Neuronal stem cell (in vitro differentiated cells): ENCODE data around the gene LRRC49.

Experiments
- DNase-seq: peaks from one replicate; pipeline ENCODE4 v3.0.0-alpha.2; 2013; ENCODE audit warnings: low spot score
- H2AFZ ChIP-seq: one replicate; pipeline ENCODE4 v1.6.1; 2013; ENCODE audit warnings: mild to moderate bottlenecking, low read length, inconsistent platforms
- H2AK5ac ChIP-seq: 2 replicates; pipeline ENCODE4 v1.6.1; 2013; ENCODE audit warnings: low read depth, mild to moderate bottlenecking, inconsistent platforms, low read length, moderate library complexity, mixed read lengths
- H2BK120ac ChIP-seq: 2 replicates; pipeline ENCODE4 v1.6.1; 2013; ENCODE audit warnings: low read depth, mild to moderate bottlenecking, inconsistent platforms, low read length, moderate library complexity, mixed read lengths
- H2BK12ac ChIP-seq: one replicate; pipeline ENCODE4 v1.6.1; 2013; ENCODE audit warnings: low read length, inconsistent platforms
- H2BK15ac ChIP-seq: 2 replicates; pipeline ENCODE4 v1.6.1; 2013; ENCODE audit warnings: mild to moderate bottlenecking, low read length, inconsistent platforms, mixed read lengths
- H2BK5ac ChIP-seq: one replicate; pipeline ENCODE4 v1.6.1; 2013; ENCODE audit warnings: inconsistent platforms, mild to moderate bottlenecking, low read length, moderate library complexity
- H3K14ac ChIP-seq: one replicate; pipeline ENCODE4 v1.6.1; 2013; ENCODE audit warnings: low read length, inconsistent platforms
- H3K18ac ChIP-seq: 2 replicates; pipeline ENCODE4 v1.6.1; 2013; ENCODE audit warnings: low read length, inconsistent platforms
- H3K23ac ChIP-seq: 2 replicates; pipeline ENCODE4 v1.6.1; 2013; ENCODE audit warnings: low read depth, mild to moderate bottlenecking, mixed read lengths, low read length, inconsistent platforms; ENCODE audit not compliant: poor library complexity
- H3K27ac ChIP-seq: replicated peaks from 3 replicates; pipeline ENCODE4 v1.5.1; 2013; ENCODE audit warnings: low read length, inconsistent platforms
- H3K27me3 ChIP-seq, 3 experiments: 2 replicates each; pipeline ENCODE4 v1.6.1; 2013; ENCODE audit warnings: low read length in 3 of 3, mild to moderate bottlenecking in 2 of 3, inconsistent platforms in 1 of 3, low read depth in 1 of 3, mixed read lengths in 1 of 3, moderate library complexity in 1 of 3; ENCODE audit not compliant: control insufficient read depth in 3 of 3, insufficient read depth in 3 of 3
- H3K36me3 ChIP-seq, 2 donors: replicated peaks in 1 of 2; 2 replicates each; pipeline ENCODE4 v1.6.1; 2013; ENCODE audit warnings: low read length in 2 of 2; ENCODE audit not compliant: control insufficient read depth in 2 of 2, insufficient read depth in 2 of 2
- H3K4ac ChIP-seq: 2 replicates; pipeline ENCODE4 v1.6.1; 2013; ENCODE audit warnings: inconsistent platforms, mild to moderate bottlenecking, low read length, moderate library complexity
- H3K4me1 ChIP-seq, 2 donors: 1 replicate in 1 of 2; 2 replicates in 1 of 2; pipeline ENCODE4 v1.6.1; 2013; ENCODE audit warnings: low read length in 2 of 2, low read depth in 1 of 2; ENCODE audit not compliant: control insufficient read depth in 2 of 2, insufficient read depth in 1 of 2
- H3K4me2 ChIP-seq: one replicate; pipeline ENCODE4 v1.6.1; 2013; ENCODE audit warnings: mild to moderate bottlenecking, low read length, inconsistent platforms; ENCODE audit not compliant: insufficient read depth, poor library complexity, severe bottlenecking
- H3K4me3 ChIP-seq, 2 donors: 2 replicates each; pipeline ENCODE4 v1.5.1; 2013; ENCODE audit warnings: low read length in 2 of 2, mild to moderate bottlenecking in 2 of 2, inconsistent platforms in 1 of 2, moderate library complexity in 1 of 2
- H3K79me1 ChIP-seq: one replicate; pipeline ENCODE4 v1.6.1; 2013; ENCODE audit warnings: low read depth, mild to moderate bottlenecking, inconsistent platforms, low read length, moderate library complexity
- H3K9ac ChIP-seq: one replicate; pipeline ENCODE4 v1.6.1; 2013; ENCODE audit warnings: mild to moderate bottlenecking, low read depth, low read length, inconsistent platforms; ENCODE audit not compliant: poor library complexity
- H3K9me3 ChIP-seq, 2 donors: replicated peaks in 1 of 2; 2 replicates each; pipeline versions ENCODE3 to v1.6.1; 2013; ENCODE audit warnings: low read length in 2 of 2, mild to moderate bottlenecking in 2 of 2, inconsistent platforms in 1 of 2, low read depth in 1 of 2, mixed read lengths in 1 of 2, moderate library complexity in 1 of 2; ENCODE audit not compliant: control insufficient read depth in 2 of 2, insufficient read depth in 1 of 2
- H4K8ac ChIP-seq: one replicate; pipeline ENCODE4 v1.6.1; 2013; ENCODE audit warnings: low read depth, mild to moderate bottlenecking, inconsistent platforms, low read length, moderate library complexity
- H4K91ac ChIP-seq: one replicate; pipeline ENCODE4 v1.6.1; 2013; ENCODE audit warnings: low read length, low read depth, mild to moderate bottlenecking, inconsistent platforms; ENCODE audit not compliant: poor library complexity
- WGBS, 2 donors: extraction: QIAGEN DNeasy Blood & Tissue Kit; methylation state at CpG; one replicate each; pipeline ENCODE4 v1.1.7; 2013; ENCODE audit warnings: missing lambda C conversion rate in 2 of 2, mixed read lengths in 1 of 2; ENCODE audit not compliant: insufficient read length in 2 of 2, insufficient replicate concordance in 1 of 2; ENCODE audit errors: extremely low coverage in 2 of 2; 5-methylcytosine and 5-hydroxymethylcytosine counted together

LRRC49 gene

DNA sequence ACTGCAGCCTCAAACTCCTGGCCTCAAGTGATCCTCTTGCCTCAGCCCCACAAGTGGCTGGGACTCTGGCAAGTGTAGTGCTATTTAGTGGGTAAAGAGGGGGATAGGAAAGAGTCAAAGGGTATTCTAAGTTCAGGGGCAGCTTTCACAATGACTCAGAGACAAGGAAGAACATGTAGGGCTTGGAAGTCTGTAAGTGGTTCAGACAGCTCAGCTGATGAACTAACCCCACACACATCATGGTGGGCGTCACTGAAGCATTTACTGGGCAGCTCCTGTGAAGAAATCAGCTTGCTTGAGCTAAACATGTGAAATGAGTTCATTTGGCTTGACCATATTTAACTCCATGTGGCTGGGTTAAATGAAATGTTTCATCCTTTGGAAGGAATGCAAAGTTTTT lies 188.1 kb downstream of the LRRC49 start:
- H3K36me3 ChIP-seq, result no peaks in the 10 kb centered on the region
- H3K9me3 ChIP-seq, result peaks cover 0 to 2% of the 10 kb centered on the region in 2 donors
- H3K27me3 ChIP-seq, result no peaks in the 10 kb centered on the region
- H3K4me2 ChIP-seq, result no peak overlapping the region
- no peak overlapping the region for H4K8ac ChIP-seq
- no peak overlapping the region for H2BK12ac ChIP-seq
- H2AFZ ChIP-seq, result no peak overlapping the region
- no peak overlapping the region for H3K4me3 ChIP-seq
- no peak overlapping the region for H4K91ac ChIP-seq
- peaks cover 0 to 3% of the 10 kb centered on the region in 2 donors for H3K4me1 ChIP-seq
- H2BK5ac ChIP-seq, result no peak overlapping the region
- H3K4ac ChIP-seq, result no peak overlapping the region
- no peak overlapping the region for H3K9ac ChIP-seq
- H2BK120ac ChIP-seq, result no peak overlapping the region
- H3K18ac ChIP-seq, result no peak overlapping the region
- H3K14ac ChIP-seq, result no peak overlapping the region
- no peak overlapping the region for H3K23ac ChIP-seq
- no peak overlapping the region for H3K27ac ChIP-seq
- WGBS, 2 donors, result no CpG with 5 or more reads among the region's 1 CpG
- no peak overlapping the region for H2AK5ac ChIP-seq
- H2BK15ac ChIP-seq, result no peak overlapping the region
- no peak for DNase-seq
- no peaks in the 10 kb centered on the region for H3K79me1 ChIP-seq

DNA sequence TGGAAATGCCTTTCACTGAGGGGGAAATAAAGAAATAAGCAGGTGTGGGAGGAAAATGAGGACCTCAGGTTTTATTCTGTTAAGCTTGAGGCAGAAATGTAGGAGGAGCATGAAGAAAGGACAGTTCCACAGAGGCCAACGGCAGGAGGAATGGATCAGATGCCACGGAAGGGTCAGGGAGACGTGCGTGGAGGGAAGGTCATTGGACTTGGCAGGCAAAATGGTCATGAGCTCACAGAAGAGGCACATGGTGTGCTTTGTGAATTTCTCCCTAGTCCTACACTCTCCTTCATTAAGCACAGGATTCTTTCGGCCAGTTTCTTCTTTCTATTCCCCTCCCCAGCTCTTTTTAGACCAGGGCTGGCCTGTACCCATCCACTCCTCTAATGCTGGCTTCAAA lies 190.2 kb downstream of the LRRC49 start:
- no peak overlapping the region for H2BK120ac ChIP-seq
- no peak overlapping the region for H4K91ac ChIP-seq

DNA sequence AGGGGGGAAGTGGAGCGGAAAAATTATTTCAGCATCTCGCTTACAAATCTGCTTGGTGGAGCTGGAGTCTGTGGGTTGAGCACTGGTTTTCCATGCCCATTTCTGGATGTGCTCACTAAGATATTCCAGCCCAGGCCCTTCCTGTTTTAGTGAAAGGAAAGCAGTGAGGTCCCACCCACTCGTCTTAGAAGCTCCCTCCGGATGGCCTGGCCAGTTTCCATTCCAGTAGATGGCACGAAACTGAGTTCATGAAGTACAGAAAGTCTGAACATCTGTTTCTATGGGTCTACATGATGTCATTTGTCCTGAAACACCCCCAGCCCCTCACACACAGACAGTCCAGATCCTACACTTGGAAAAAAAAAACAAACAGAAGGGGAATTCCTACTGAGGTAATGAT lies 190.7 kb downstream of the LRRC49 start:
- Histone ChIP-seq H3K14ac (no peak overlapping the region), H2BK15ac (no peak overlapping the region), H3K4me3 (no peak overlapping the region), H3K27ac (no peak overlapping the region), H3K23ac (no peak overlapping the region), H3K4me1 (peaks cover 0 to 3% of the 10 kb centered on the region in 2 donors), H2AK5ac (no peak overlapping the region), H4K8ac (no peak overlapping the region), H2BK12ac (no peak overlapping the region), H3K27me3 (no peaks in the 10 kb centered on the region), H4K91ac (no peak overlapping the region), H3K18ac (no peak overlapping the region), H2BK120ac (no peak overlapping the region), H3K79me1 (no peaks in the 10 kb centered on the region), H3K9me3 (no peaks in the 10 kb centered on the region), H3K36me3 (no peaks in the 10 kb centered on the region), H2AFZ (no peak overlapping the region), H3K4me2 (no peak overlapping the region), H3K9ac (no peak overlapping the region), H3K4ac (no peak overlapping the region), H2BK5ac (no peak overlapping the region)
- DNase-seq, result no peak
- no CpG with 5 or more reads among the region's 5 CpGs for WGBS, 2 donors

More for the DNA sequence above, 190.2 kb downstream of the LRRC49 start:
- H3K4ac ChIP-seq, result no peak overlapping the region
- H3K4me1 ChIP-seq, result peaks cover 0 to 3% of the 10 kb centered on the region in 2 donors
- no peak overlapping the region for H2BK15ac ChIP-seq
- no peak overlapping the region for H3K27ac ChIP-seq
- no peaks in the 10 kb centered on the region for H3K79me1 ChIP-seq
- H3K4me2 ChIP-seq, result no peak overlapping the region
- no peak overlapping the region for H4K8ac ChIP-seq
- no peak for DNase-seq
- no peak overlapping the region for H2BK5ac ChIP-seq
- no peak overlapping the region for H2AK5ac ChIP-seq
- no CpG with 5 or more reads among the region's 5 CpGs for WGBS, 2 donors
- H3K18ac ChIP-seq, result no peak overlapping the region
- H2AFZ ChIP-seq, result no peak overlapping the region
- no peak overlapping the region for H3K23ac ChIP-seq
- H3K14ac ChIP-seq, result no peak overlapping the region
- no peaks in the 10 kb centered on the region for H3K36me3 ChIP-seq
- no peak overlapping the region for H3K9ac ChIP-seq
- H2BK12ac ChIP-seq, result no peak overlapping the region
- no peak overlapping the region for H3K4me3 ChIP-seq
- no peaks in the 10 kb centered on the region for H3K9me3 ChIP-seq
- H3K27me3 ChIP-seq, result no peaks in the 10 kb centered on the region

DNA sequence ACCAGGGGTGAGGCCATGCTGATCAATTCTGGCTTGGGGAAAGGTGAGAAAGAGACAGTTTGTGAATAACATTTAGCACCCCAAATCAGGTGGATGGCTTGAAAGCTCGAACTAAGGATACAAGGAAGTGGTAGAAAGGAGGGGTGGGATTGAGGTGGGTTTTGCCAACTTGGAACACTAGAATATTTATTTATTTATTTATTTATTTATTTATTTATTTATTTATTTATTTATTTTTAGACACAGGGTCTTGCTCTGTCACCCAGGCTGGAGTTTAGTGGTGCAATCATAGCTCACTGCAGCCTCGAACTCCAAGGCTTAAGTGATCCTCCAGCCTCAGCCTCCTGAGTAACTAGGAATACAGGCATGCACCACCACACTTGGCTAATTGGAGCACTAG lies 191.6 kb downstream of the LRRC49 start:
- Histone ChIP-seq H3K4me1 (peaks cover 0 to 3% of the 10 kb centered on the region in 2 donors), H3K4me2 (no peak overlapping the region), H3K9ac (no peak overlapping the region), H3K4ac (no peak overlapping the region), H2BK120ac (no peak overlapping the region), H3K27ac (no peak overlapping the region), H2AFZ (no peak overlapping the region), H2AK5ac (no peak overlapping the region), H3K23ac (no peak overlapping the region), H3K14ac (no peak overlapping the region), H2BK5ac (no peak overlapping the region), H3K9me3 (no peaks in the 10 kb centered on the region), H3K79me1 (no peaks in the 10 kb centered on the region), H3K18ac (no peak overlapping the region), H3K36me3 (no peaks in the 10 kb centered on the region), H3K4me3 (no peak overlapping the region), H4K91ac (no peak overlapping the region), H4K8ac (no peak overlapping the region), H2BK12ac (no peak overlapping the region), H3K27me3 (no peaks in the 10 kb centered on the region), H2BK15ac (no peak overlapping the region)
- DNase-seq, result no peak
- WGBS, 2 donors, result no CpG with 5 or more reads among the region's 2 CpGs
